HG02763 (cell line): ENCODE results near the gene SIK3.
"Not testable (repeated sequence)": the region's sequence is repeated elsewhere in the genome, so short reads cannot be mapped to it uniquely, and the experiment has no call there.

ENCODE experiments used
- ATAC-seq: cut with Tn5 transposase; IDR thresholded peaks from one replicate; pipeline ENCODE4 v1.9.1; 2021; ENCODE audit warnings: mild to moderate bottlenecking, moderate library complexity; ENCODE audit not compliant: unreplicated experiment

The SIK3 gene

DNA sequence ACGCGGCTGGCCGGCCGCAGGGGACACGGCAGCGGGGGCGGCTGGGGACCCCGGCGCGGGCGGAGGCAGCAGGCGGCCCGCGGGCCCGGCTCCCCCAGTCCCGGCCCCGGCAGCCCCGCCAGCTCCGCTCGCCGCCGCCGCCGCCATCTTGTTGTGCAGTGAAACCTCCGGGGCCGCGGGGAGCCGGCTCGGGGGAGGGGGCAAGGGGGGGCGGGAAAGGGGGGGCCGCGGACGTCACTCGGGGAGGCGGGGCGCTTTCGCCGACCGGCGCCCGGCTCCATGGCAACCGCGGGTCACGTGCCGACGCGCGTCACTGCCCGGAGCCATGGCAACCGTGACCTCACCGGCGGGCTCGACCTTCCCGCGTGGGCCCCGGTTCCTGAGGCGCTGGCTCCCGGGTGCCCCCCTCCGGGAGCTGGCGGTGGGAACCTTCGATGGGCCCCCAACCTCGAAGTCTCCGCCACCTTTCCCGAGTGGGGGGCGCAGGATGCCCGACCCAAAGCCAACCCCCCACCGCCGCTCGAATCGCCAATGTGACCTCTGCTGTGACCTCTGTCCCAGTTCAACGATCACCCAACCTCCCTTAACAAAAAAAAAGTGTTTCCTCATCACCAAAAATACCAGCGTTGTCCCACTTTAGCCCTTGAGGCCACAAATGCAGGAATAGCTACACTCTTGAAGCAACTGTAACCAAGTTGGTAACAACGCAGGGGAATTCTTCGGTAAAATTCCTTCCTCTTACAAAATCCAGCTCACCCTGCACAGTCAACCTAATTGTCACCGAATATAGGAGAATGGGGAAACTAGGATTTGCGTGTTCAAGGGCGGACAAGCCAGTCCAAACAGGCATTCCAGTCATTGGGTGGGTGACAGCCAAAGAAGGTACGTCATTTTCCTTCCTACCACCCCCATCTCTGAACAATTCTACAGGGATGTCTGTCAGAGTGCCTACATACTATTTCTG, at the start of gene SIK3:
Gene SIK3, minus strand, starts transcription at position 160 of the 964 bp plus-strand sequence. Its CDS starts 13 bp downstream, at position 147.
- peak; percentile 69 for ATAC-seq

DNA sequence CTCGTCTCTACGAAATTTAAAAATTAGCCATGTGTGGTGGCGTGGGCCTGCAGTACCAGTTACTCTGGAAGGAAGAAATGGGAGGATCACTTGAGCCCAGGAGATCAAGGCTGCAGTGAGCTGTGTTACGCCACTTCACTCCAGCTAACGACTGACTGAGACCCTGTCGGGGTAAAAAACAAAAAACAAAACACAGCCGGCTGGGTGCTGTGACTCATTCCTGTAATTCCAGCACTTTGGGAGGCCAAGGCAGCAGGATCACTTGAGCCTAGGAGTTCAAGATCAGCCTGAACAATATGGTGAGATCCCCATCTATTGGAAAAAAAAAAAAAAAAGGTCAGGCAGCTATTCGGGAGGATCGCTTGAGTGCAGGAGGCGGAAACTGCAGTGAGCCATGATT, 48.3 kb upstream of the SIK3 start:
- ATAC-seq = no peak

DNA sequence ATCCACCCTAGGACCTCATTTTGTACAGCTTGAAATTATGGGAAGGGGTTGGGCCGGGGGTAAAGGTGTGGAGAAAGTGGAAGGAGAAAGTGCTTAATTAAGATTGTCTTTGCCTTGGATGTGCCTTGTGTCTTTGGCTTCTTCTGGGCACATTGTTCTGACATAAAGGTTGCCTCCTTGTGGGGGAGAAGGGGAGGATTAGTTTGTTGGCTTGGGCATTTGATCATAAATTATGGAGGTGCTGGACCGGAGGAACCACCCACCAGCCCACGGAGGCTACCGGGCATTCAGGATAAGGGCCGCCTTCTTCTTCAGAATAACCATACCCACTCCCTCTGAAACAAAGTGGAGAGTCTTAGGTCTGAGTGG, 47.1 kb upstream of the SIK3 start:
- ATAC-seq = no peak

DNA sequence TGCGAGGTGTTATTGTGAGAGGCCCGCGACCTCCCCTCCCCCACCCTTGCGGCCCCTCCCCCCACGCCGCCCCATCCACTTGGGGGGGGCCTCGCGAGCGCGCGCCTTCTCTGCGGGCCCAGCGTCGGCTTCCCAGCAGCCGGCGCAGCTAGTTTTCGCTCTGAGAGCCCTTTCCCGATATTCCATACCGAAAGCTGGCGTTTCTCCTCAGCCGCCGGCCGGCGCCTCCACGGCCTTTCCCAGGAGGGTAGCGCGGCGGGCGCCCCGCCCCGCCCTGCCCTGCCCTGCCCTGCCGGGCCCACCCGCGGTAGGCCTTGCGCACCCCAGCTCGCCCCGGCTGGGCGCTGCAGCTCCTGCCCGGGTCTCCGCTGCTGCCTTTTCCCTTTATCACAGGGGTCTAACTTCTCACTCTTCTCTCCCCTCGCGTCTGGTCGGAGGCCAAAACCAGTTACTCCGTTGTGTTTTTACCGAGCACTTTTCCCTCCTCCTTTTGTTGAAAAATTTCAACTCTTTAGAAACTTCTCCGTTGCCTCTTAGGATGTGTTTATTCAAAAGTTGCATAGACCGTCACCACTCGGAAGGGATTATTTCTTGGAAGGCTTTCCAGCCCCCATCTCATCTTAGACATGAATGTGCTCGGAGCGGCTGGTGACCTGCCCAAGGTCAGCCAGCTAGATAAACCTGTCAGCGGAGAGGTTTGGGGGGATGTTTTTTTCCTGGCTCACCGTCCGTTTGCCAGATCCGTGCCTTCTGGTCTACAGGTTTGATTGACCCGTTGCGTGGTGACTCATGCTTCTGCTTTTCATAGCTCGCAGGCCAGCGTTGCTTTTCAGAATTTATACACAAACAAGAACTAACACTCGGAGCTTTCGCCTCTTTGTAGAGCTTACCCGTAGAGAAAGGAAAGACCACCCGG, 46.5 kb upstream of the SIK3 start:
- ATAC-seq = peak; percentile 41

DNA sequence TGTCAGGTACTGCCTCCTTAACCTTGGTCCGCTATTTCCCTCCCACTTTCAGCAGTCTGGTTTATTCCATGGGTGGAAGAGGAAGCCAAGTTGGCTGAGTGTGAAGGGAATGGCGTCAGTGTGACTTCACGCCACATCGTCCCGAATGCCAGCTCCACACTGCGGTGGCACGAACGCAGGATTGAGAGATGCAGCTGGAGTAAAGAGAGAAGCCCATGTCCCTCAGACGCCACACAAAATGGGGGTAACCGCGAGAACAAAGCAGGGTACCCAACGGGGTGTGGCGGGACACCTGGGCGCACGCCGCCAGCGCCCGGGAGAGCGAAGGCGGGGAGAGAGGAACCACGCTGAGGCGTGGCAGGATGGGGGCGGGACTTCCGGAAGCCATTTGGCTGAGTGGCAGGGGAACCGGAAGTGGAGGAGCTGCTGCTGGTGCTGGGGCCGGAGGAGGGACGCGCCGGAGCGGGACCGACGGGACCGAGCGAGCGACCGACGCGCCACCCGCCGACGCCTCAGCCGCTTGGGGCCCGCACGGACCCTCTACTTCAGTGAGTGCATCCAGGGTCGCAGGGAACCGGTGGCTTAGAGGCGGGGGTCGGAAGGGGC, 45.7 kb upstream of the SIK3 start, which contains the start of gene PAFAH1B2:
Gene PAFAH1B2, plus strand, starts transcription at position 417 of the 606 bp plus-strand sequence. CDS start 8,161 bp downstream, outside the sequence.
- peak; percentile 98 for ATAC-seq

- ATAC-seq = no peak
These were observed 45.2 kb upstream of the SIK3 start for GRCh38 chr11:117143390-117143789.

GRCh38 chr11:117137223-117138086, 39.2 kb upstream of the SIK3 start:
- not testable (repeated sequence) for ATAC-seq

- ATAC-seq = not testable (repeated sequence)
These were observed 36.8 kb upstream of the SIK3 start for GRCh38 chr11:117134979-117135378.

GRCh38 chr11:117134431-117134830, 36.2 kb upstream of the SIK3 start:
- ATAC-seq = no peak

GRCh38 chr11:117130879-117131278, 32.7 kb upstream of the SIK3 start:
- no peak for ATAC-seq

DNA sequence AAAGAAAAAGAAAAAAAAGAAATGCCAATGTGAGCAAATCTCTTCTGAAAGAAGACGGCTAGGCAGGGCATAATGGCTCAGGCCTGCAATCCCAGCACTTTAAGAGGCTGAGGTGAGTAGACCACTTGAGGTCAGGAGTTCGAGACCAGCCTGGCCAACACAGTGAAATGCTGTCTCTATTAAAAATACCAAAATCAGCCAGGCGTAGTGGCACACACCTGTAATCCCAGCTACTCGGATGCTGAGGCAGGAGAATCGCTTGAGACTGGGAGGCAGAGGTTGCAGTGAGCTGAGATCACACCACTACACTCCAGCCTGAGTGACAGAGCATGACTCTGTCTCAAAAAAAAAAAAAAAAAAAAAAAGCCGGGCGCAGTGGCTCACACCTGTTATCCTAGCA, 32.2 kb upstream of the SIK3 start:
- ATAC-seq = not testable (repeated sequence)

DNA sequence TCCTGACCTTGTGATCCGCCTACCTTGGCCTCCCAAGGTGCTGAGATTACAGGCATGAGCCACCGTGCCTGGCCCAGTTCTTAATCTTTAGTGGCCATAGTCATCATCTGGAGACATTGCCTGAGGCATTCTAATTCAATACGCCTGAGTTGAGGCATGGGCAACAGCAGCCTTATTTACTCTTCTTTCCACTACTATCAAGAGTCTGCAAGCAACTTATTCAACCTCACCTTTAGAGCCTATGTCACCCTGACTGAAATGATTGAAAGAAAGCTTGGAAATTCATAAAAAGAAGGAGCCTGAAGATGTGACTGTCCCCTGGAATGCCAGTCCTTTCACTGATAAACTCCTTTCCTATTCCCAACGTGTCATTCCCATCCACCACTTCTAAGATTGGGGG, 30.1 kb upstream of the SIK3 start:
- no peak for ATAC-seq

DNA sequence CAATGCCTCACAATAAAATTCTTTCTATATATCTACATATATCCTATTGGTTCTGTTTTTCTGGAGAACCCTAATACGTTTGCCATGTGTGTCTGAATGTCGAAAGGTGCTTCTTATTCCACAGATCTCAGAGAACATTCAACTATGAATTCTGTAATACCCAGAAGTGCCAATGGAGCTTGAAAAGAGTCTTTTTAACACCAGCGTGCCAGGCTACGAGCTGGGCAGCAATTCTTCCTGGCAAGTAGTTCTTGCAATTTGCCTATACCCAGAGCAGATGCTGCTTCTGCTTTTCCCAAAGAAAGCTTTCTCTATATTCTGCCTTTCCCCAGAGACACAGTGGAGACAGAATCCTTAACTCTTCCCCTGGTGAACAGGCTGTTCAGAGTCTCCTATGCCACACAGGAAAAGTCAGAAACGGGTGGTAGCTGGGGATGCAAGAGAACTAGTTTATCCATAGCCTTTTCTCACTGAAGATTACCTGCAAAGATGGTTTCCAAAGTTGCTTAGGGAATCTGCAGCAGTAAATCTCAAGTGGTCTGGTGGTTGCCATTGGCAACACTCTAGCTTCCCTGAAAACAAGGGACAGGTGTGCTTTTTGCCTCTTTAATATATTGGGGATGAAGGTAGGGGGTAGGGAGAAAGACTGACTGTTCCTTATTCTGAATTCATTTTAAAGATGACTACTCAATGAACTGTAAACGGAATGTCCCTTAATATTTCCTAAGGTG, 29.1 kb upstream of the SIK3 start:
- ATAC-seq = no peak

GRCh38 chr11:117126223-117126965, 28.2 kb upstream of the SIK3 start:
- ATAC-seq = no peak

GRCh38 chr11:117122556-117122955, 24.3 kb upstream of the SIK3 start:
- ATAC-seq = no peak

DNA sequence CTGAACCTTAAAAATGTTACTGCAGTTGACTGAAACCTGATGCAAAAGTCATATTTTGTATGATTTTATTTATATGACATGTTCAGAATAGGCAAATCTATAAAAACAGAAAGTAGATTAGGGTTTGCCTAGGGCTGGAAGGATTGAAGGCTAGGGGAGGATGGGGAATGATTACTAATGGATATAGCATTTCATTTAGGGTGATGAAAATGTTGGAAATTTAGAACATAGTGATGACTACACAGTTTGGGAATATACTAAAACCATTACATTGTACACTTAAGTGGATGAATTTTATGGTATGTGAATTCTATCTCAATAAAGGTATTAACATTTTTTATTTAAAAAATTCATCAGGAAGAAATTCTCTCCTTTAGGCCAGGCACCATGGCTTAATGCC, 22.9 kb upstream of the SIK3 start:
- ATAC-seq = no peak

DNA sequence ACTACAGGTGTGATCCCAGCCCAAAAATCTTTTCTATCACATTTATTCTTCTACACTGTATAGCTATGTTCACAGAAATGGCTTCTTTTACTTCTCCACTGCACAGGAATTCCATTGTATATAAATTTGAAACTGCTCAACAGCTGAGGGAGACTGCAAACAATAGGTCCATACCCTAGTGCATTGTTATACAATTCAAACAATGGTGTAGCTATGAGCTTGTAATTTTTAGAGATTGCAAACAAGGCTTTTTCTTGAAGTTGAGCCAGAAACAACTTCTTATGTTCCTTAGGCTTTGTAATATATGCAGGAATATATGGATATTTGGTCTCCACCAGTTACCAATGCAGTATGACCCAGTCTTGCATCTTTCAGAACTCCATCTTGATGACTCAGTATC, 19.5 kb upstream of the SIK3 start:
- ATAC-seq = no peak

DNA sequence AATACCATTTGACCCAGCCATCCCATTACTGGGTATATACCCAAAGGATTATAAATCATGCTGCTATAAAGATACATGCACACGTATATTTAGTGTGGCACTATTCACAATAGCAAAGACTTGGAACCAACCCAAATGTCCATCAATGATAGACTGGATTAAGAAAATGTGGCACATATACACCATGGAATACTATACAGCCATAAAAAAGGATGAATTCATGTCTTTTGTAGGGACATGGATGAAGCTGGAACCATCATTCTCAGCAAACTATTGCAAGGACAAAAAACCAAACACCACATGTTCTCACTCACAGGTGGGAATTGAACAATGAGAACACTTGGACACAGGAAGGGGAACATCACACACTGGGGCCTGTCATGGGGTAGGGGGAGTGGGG, 14.7 kb upstream of the SIK3 start:
- ATAC-seq = not testable (repeated sequence)

- not testable (repeated sequence) for ATAC-seq
These were observed 14.3 kb upstream of the SIK3 start for GRCh38 chr11:117112497-117112896.
